ENCODE results near the gene CEP44.
"Not testable (repeated sequence)": the region's sequence is repeated elsewhere in the genome, so short reads cannot be mapped to it uniquely, and the experiment has no call there.

CEP44 gene

GRCh38 chr4:174283507-174284471 lies at the start of gene CEP44, which contains the start of gene FBXO8:
Gene CEP44, plus strand, starts transcription at chr4:174283911. Its CDS starts 15,211 bp downstream, at chr4:174299122.
Gene FBXO8, minus strand, starts transcription at chr4:174283667. Its CDS starts 20,575 bp downstream, at chr4:174263092.
- DNase-seq, result peak; percentile 71

GRCh38 chr4:174236359-174236758 lies 47.4 kb upstream of the CEP44 start:
- DNase-seq, result no peak

- no peak for DNase-seq
Observed at GRCh38 chr4:174241162-174241561, 42.5 kb upstream of the CEP44 start.

GRCh38 chr4:174244441-174244840 lies 39.3 kb upstream of the CEP44 start:
- no peak for DNase-seq

GRCh38 chr4:174245714-174246113 lies 38.0 kb upstream of the CEP44 start:
- no peak for DNase-seq

- DNase-seq, result no peak
Observed at GRCh38 chr4:174248407-174248806, 35.3 kb upstream of the CEP44 start.

- DNase-seq, result no peak
Observed at GRCh38 chr4:174252412-174252811, 31.3 kb upstream of the CEP44 start.

- DNase-seq, result no peak
Observed at GRCh38 chr4:174254613-174255012, 29.1 kb upstream of the CEP44 start.

- DNase-seq, result no peak
Observed at GRCh38 chr4:174255374-174255773, 28.3 kb upstream of the CEP44 start.

GRCh38 chr4:174255786-174256185 lies 27.9 kb upstream of the CEP44 start:
- peak; percentile 54 for DNase-seq

GRCh38 chr4:174256277-174256713 lies 27.4 kb upstream of the CEP44 start:
- DNase-seq, result no peak

- DNase-seq, result no peak
Observed at GRCh38 chr4:174259580-174259979, 24.1 kb upstream of the CEP44 start.

GRCh38 chr4:174260099-174260498 lies 23.6 kb upstream of the CEP44 start:
- no peak for DNase-seq

GRCh38 chr4:174261432-174261831 lies 22.3 kb upstream of the CEP44 start:
- DNase-seq, result not testable (repeated sequence)

- DNase-seq, result no peak
Observed at GRCh38 chr4:174262624-174263444, 20.9 kb upstream of the CEP44 start.

GRCh38 chr4:174263445-174263736 lies 20.3 kb upstream of the CEP44 start:
- DNase-seq, result no peak

- DNase-seq, result peak; percentile 75
Observed at GRCh38 chr4:174265916-174266315, 17.8 kb upstream of the CEP44 start.

GRCh38 chr4:174266416-174266815 lies 17.3 kb upstream of the CEP44 start:
- peak; percentile 27 for DNase-seq

- DNase-seq, result peak; percentile 62
Observed at GRCh38 chr4:174273930-174274329, 9.8 kb upstream of the CEP44 start.

GRCh38 chr4:174274436-174274835 lies 9.3 kb upstream of the CEP44 start:
- DNase-seq, result no peak

GRCh38 chr4:174275101-174275500 lies 8.6 kb upstream of the CEP44 start:
- DNase-seq, result no peak

GRCh38 chr4:174277433-174277832 lies 6.3 kb upstream of the CEP44 start:
- DNase-seq, result no peak

GRCh38 chr4:174278467-174278866 lies 5.2 kb upstream of the CEP44 start:
- no peak for DNase-seq

Measured in NCI-H2171 treated with DMSO at 0.1 percent for 48 hours (cell line).